Osteoblast (primary cell): Measurements from ENCODE around the gene SLC25A6. TPM values are rescaled to one million over a fixed set of nuclear protein-coding genes. Genes with fewer than 3 reads are reported as not detected.

Source experiments
- DNase-seq: peaks from one replicate; pipeline ENCODE4 v3.0.0; 2011; ENCODE audit warnings: low spot score, mixed read lengths; ENCODE audit not compliant: insufficient read length; ENCODE audit errors: missing footprints
- H2AFZ ChIP-seq: 2 replicates; pipeline ENCODE4 v1.6.0; 2011; ENCODE audit warnings: mild to moderate bottlenecking, low read length
- H3K27ac ChIP-seq: 2 replicates; pipeline ENCODE4 v1.5.1; 2011; ENCODE audit warnings: mild to moderate bottlenecking, low read depth, low read length, moderate library complexity
- H3K27me3 ChIP-seq: 2 replicates; pipeline ENCODE4 v1.6.0; 2012; ENCODE audit warnings: mild to moderate bottlenecking, control low read depth, inconsistent platforms, low read length, moderate library complexity; ENCODE audit not compliant: insufficient read depth
- H3K36me3 ChIP-seq: 2 replicates; pipeline ENCODE4 v1.5.1; 2011; ENCODE audit warnings: mild to moderate bottlenecking, low read length, control low read depth, moderate library complexity; ENCODE audit not compliant: insufficient read depth
- H3K4me1 ChIP-seq: 2 replicates; pipeline ENCODE4 v1.5.1; 2011; ENCODE audit warnings: mild to moderate bottlenecking, low read length, control low read depth, moderate library complexity; ENCODE audit not compliant: insufficient read depth
- H3K4me2 ChIP-seq: 2 replicates; pipeline ENCODE4 v1.6.0; 2011; ENCODE audit warnings: mild to moderate bottlenecking, low read length; ENCODE audit not compliant: insufficient read depth
- H3K4me3 ChIP-seq: fragments of 200-600 bp; sonication (generic); 3 replicates; pipeline ENCODE4 v1.5.1; 2012; ENCODE audit warnings: mild to moderate bottlenecking, low read length, inconsistent platforms; ENCODE audit not compliant: insufficient read depth
- H3K79me2 ChIP-seq: 2 replicates; pipeline ENCODE4 v1.6.0; 2012; ENCODE audit warnings: mild to moderate bottlenecking, low read length, control low read depth, inconsistent platforms; ENCODE audit not compliant: insufficient read depth
- H3K9me3 ChIP-seq: 2 replicates; pipeline ENCODE4 v1.5.1; 2011; ENCODE audit warnings: low read depth, low read length, control low read depth
- H4K20me1 ChIP-seq: 2 replicates; pipeline ENCODE4 v1.6.0; 2012; ENCODE audit warnings: mild to moderate bottlenecking, low read length, control low read depth; ENCODE audit not compliant: insufficient read depth
- CTCF ChIP-seq: IDR thresholded peaks from 2 replicates; pipeline ENCODE4 v1.5.1; 2011; ENCODE audit warnings: mild to moderate bottlenecking, low read depth, low read length, moderate library complexity; ENCODE audit errors: extremely low read depth
- total RNA-seq: library from RNA; depleted of rRNA; stranded (reverse); fragments of >200 nt; gene quantifications from 2 replicates; pipeline ENCODE4 v1.2.3, GENCODE V29; 2012

Gene SLC25A6
- total RNA-seq, 1 donor = 203 TPM

GRCh38 chrX:1395646-1396216 lies 3.8 kb upstream of the SLC25A6 start:
- H3K9me3 ChIP-seq = no peaks in the 10 kb centered on the region
- no peak for TF ChIP-seq CTCF
- DNase-seq = peak; percentile 26

GRCh38 chrX:1394731-1395501 lies 3.0 kb upstream of the SLC25A6 start:
- Histone ChIP-seq H3K4me3 (peak overlapping the region; percentile 75), H3K4me1 (peaks cover 35% of the 10 kb centered on the region), H3K79me2 (peaks cover 36% of the 10 kb centered on the region), H2AFZ (no peak overlapping the region), H4K20me1 (peaks cover 33% of the 10 kb centered on the region), H3K4me2 (peak overlapping the region; percentile 96), H3K36me3 (peaks cover 12% of the 10 kb centered on the region), H3K27me3 (no peaks in the 10 kb centered on the region), H3K9me3 (no peaks in the 10 kb centered on the region), H3K27ac (peak overlapping the region; percentile 28)
- no peak for TF ChIP-seq CTCF
- DNase-seq = peak; percentile 82

More at GRCh38 chrX:1395646-1396216, 3.8 kb upstream of the SLC25A6 start:
- Histone ChIP-seq H3K36me3 (peaks cover 8% of the 10 kb centered on the region), H3K27me3 (no peaks in the 10 kb centered on the region), H3K79me2 (peaks cover 28% of the 10 kb centered on the region), H3K27ac (no peak overlapping the region), H2AFZ (no peak overlapping the region), H3K4me2 (peak overlapping the region; percentile 96), H4K20me1 (peaks cover 25% of the 10 kb centered on the region), H3K4me3 (no peak overlapping the region), H3K4me1 (peaks cover 31% of the 10 kb centered on the region)

GRCh38 chrX:1393871-1394615 lies 2.1 kb upstream of the SLC25A6 start:
- H2AFZ ChIP-seq = peak overlapping the region; percentile 6
- H3K27ac ChIP-seq = peak overlapping the region; percentile 28
- peaks cover 35% of the 10 kb centered on the region for H3K4me1 ChIP-seq
- peaks cover 21% of the 10 kb centered on the region for H3K36me3 ChIP-seq
- no peak for TF ChIP-seq CTCF
- H3K79me2 ChIP-seq = peaks cover 45% of the 10 kb centered on the region
- H3K4me3 ChIP-seq = peak overlapping the region; percentile 75
- no peaks in the 10 kb centered on the region for H3K9me3 ChIP-seq
- peak overlapping the region; percentile 96 for H3K4me2 ChIP-seq
- no peak for DNase-seq
- H3K27me3 ChIP-seq = no peaks in the 10 kb centered on the region
- peaks cover 42% of the 10 kb centered on the region for H4K20me1 ChIP-seq
